Measurements from ENCODE around the gene KLF16. TPM values are rescaled to one million over a fixed set of nuclear protein-coding genes. Genes with fewer than 3 reads are reported as not detected.

Gene KLF16
- total RNA-seq, 4 donors from 2014 or later = 9.0 to 16.2 (median 13.5) TPM

GRCh38 chr19:1904860-1905109, 41.4 kb upstream of the KLF16 start:
- no peak overlapping the region for H3K4me3 ChIP-seq (ENCODE audit: low read depth, poor library complexity, severe bottlenecking)
- WGBS, 2 donors = 28 to 33% methylated on average over 8 of the region's 8 CpGs
- DNase-seq (ENCODE audit: low spot score in 2 of 2) = no peak
- intact Hi-C loops (cut with DNase I; ENCODE audit: low total_unique reads) = no loop called here
- TF ChIP-seq CTCF (IDR thresholded peaks at IDR 0.05) (no peak), POLR2A (IDR thresholded peaks at IDR 0.05) (no peak)

- 68 to 73% methylated on average over 6 of the region's 6 CpGs for WGBS, 2 donors
- H3K4me3 ChIP-seq (ENCODE audit: low read depth, poor library complexity, severe bottlenecking) = no peak overlapping the region
- intact Hi-C loops (cut with DNase I; ENCODE audit: low total_unique reads) = no loop called here
- TF ChIP-seq CTCF (IDR thresholded peaks at IDR 0.05) (no peak), POLR2A (IDR thresholded peaks at IDR 0.05) (no peak)
- DNase-seq (ENCODE audit: low spot score in 2 of 2) = no peak
Measured at GRCh38 chr19:1902923-1903322, 39.5 kb upstream of the KLF16 start.

- no peak for TF ChIP-seq CTCF (IDR thresholded peaks at IDR 0.05)
- TF ChIP-seq POLR2A (IDR thresholded peaks at IDR 0.05) = no peak
- H3K4me3 ChIP-seq (ENCODE audit: low read depth, poor library complexity, severe bottlenecking) = no peak overlapping the region
- intact Hi-C loops (cut with DNase I; ENCODE audit: low total_unique reads) = no loop called here
- DNase-seq (ENCODE audit: low spot score in 2 of 2) = peak in 1 of 2 donors; percentile 51
- whole genome bisulfite sequencing, 2 donors = 89 to 92% methylated on average over 16 of the region's 16 CpGs
Measured at GRCh38 chr19:1901940-1902404, 38.6 kb upstream of the KLF16 start.

GRCh38 chr19:1896508-1896907, 33.1 kb upstream of the KLF16 start:
- 58 to 84% methylated on average over 6 to 13 of the region's 13 CpGs for WGBS, 2 donors
- intact Hi-C loops (cut with DNase I; ENCODE audit: low total_unique reads) = no loop called here
- DNase-seq (ENCODE audit: low spot score in 2 of 2) = no peak
- no peak for TF ChIP-seq CTCF (IDR thresholded peaks at IDR 0.05)
- no peak for TF ChIP-seq POLR2A (IDR thresholded peaks at IDR 0.05)
- H3K4me3 ChIP-seq (ENCODE audit: low read depth, poor library complexity, severe bottlenecking) = no peak overlapping the region

GRCh38 chr19:1893791-1894190, 30.4 kb upstream of the KLF16 start:
- intact Hi-C loops (cut with DNase I; ENCODE audit: low total_unique reads) = no loop called here
- no peak for DNase-seq (ENCODE audit: low spot score in 2 of 2)
- WGBS, 2 donors = 87 to 88% methylated on average over 17 of the region's 17 CpGs
- H3K4me3 ChIP-seq (ENCODE audit: low read depth, poor library complexity, severe bottlenecking) = no peak overlapping the region
- TF ChIP-seq CTCF (IDR thresholded peaks at IDR 0.05) (no peak), POLR2A (IDR thresholded peaks at IDR 0.05) (no peak)

GRCh38 chr19:1889907-1890306, 26.5 kb upstream of the KLF16 start:
- no peak for DNase-seq (ENCODE audit: low spot score in 2 of 2)
- 96 to 100% methylated on average over 1 of the region's 1 CpG for WGBS, 2 donors
- H3K4me3 ChIP-seq (ENCODE audit: low read depth, poor library complexity, severe bottlenecking) = no peak overlapping the region
- intact Hi-C loops (cut with DNase I; ENCODE audit: low total_unique reads) = no loop called here
- TF ChIP-seq POLR2A (IDR thresholded peaks at IDR 0.05) (no peak), CTCF (IDR thresholded peaks at IDR 0.05) (no peak)
